ENCODE measurements around the gene CCDC81. TPM values are rescaled to one million over a fixed set of nuclear protein-coding genes. Genes with fewer than 3 reads are reported as not detected.
"Not testable (repeated sequence)": the region's sequence is repeated elsewhere in the genome, so short reads cannot be mapped to it uniquely, and the experiment has no call there.

CCDC81 gene
- total RNA-seq, 2 experiments from 2014 or later = 0.64 to 0.94 TPM

DNA sequence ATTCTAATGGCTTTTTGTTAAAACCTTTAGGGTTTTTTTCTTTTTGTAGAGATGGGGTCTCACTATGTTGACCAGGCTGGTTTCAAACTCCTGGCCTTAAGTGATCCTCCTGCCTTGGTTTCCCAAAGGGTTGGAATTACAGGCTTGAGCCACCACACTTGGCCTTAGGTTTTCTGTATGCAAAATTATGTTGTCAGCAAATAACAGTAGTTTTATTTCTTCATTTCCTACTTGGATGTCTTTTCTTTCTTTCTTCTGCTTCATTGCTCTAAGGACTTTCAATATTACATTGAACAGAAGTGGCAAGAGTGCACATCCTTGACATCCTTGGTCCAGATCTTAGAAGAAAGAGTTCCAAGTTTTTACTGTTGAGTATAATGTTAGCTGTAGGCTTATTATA lies 52.8 kb downstream of the CCDC81 start:
- Mint-ChIP-seq H3K4me3 (no peak overlapping the region), H3K27ac (no peak overlapping the region), H3K9me3 (peaks cover 5% of the 10 kb centered on the region), H3K4me1 (no peaks in the 10 kb centered on the region), H3K27me3 (peaks cover 12% of the 10 kb centered on the region), H3K36me3 (ENCODE audit: low read depth) (no peaks in the 10 kb centered on the region)
- ChIA-PET CTCF (no interaction called here), POLR2A (no interaction called here)
- no peak for DNase-seq

DNA sequence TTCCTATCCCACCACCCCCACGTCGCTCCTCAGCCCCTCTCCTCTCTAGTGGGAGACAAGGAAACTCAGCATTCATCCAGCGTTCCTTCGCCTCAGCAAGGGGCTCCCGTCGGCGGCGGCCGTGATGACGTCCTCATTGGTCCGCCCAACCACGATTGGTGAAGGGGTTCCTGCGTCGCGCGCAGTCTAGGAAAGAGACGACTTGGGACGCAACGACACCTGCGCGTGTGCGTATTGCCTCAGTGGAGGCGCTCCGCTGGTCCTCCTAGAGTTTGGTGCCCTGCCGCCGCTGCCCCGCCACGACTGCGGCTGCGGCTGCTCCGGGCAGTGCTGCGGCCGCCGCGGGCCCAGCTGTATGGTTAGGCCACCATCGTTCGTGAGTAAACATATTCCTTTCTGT lies 56.6 kb downstream of the CCDC81 start:
- POLR2A ChIA-PET = no interaction called here
- peak overlapping the region; percentile 52 for H3K27ac Mint-ChIP-seq
- peak overlapping the region; percentile 47 for H3K4me3 Mint-ChIP-seq
- H3K27me3 Mint-ChIP-seq = peaks cover 12% of the 10 kb centered on the region
- H3K4me1 Mint-ChIP-seq = no peaks in the 10 kb centered on the region
- H3K9me3 Mint-ChIP-seq = peaks cover 8% of the 10 kb centered on the region
- no peak for DNase-seq
- CTCF ChIA-PET = no interaction called here
- H3K36me3 Mint-ChIP-seq (ENCODE audit: low read depth) = no peaks in the 10 kb centered on the region

DNA sequence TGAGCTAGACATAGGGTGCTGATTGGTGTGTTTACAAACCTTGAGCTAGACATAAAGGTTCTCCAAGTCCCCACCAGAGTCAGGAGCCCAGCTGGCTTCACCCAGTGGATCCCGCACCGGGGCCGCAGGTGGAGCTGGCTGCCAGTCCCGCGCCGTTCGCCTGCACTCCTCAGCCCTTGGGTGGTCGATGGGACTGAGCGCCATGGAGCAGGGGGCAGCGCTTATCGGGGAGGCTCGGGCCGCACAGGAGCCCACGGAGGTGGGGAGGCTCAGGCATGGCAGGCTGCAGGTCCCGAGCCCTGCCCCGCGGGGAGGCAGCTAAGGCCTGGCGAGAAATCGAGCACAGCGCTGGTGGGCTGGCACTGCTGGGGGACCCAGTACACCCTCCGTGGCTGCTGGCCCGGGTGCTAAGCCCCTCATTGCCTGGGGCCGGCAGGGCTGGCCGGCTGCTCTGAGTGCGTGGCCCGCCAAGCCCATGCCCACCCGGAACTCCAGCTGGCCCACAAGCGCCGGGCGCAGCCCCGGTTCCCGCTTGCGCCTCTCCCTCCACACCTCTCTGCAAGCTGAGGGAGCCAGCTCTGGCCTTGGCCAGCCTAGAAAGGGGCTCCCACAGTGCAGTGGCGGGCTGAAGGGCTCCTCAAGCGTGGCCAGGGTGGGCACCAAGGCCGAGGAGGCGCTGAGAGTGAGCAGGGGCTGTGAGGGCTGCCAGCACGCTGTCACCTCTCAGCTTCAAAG lies 58.8 kb downstream of the CCDC81 start:
- not testable (repeated sequence) for H3K4me1 Mint-ChIP-seq, H3K27ac Mint-ChIP-seq
- CTCF ChIA-PET = interaction anchor here (1.0 to 1.1 kb wide), 2 partner anchors 9 to 99 kb away, joined by 3 to 4 read pairs; no protein-coding TSS in a partner anchor

DNA sequence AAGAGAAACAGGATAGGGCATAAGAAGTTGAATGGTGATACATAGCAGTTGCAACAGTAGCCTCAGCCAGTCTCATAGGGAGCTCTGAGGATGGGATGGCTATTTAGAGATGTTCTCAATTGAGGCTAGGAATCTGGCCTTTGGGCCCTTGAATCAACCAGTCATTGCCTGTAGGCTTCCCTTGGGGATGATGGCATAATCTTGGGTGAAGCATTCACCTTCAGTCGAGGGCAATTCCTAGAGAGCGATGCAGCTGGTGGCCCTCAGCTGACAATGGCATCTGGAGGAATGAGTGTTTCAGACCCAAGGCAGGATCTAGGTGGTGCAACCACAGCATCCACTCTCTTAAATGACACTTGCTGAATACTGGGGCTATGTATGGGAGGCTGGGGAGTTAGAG lies 61.0 kb downstream of the CCDC81 start:
- POLR2A ChIA-PET = no interaction called here
- no peak for DNase-seq
- H3K36me3 Mint-ChIP-seq (ENCODE audit: low read depth) = no peaks in the 10 kb centered on the region
- peaks cover 6% of the 10 kb centered on the region for H3K9me3 Mint-ChIP-seq
- no peaks in the 10 kb centered on the region for H3K27me3 Mint-ChIP-seq
- no peak overlapping the region for H3K4me3 Mint-ChIP-seq
- H3K27ac Mint-ChIP-seq = no peak overlapping the region
- CTCF ChIA-PET = interaction anchor here (1.2 kb wide), 1 partner anchor 12 kb away, joined by 3 read pairs; no protein-coding TSS in a partner anchor
- no peaks in the 10 kb centered on the region for H3K4me1 Mint-ChIP-seq

More for the DNA sequence above, 58.8 kb downstream of the CCDC81 start:
- H3K9me3 Mint-ChIP-seq; POLR2A ChIA-PET; H3K27me3 Mint-ChIP-seq; H3K36me3 Mint-ChIP-seq (ENCODE audit: low read depth); DNase-seq; H3K4me3 Mint-ChIP-seq: not testable (repeated sequence)

DNA sequence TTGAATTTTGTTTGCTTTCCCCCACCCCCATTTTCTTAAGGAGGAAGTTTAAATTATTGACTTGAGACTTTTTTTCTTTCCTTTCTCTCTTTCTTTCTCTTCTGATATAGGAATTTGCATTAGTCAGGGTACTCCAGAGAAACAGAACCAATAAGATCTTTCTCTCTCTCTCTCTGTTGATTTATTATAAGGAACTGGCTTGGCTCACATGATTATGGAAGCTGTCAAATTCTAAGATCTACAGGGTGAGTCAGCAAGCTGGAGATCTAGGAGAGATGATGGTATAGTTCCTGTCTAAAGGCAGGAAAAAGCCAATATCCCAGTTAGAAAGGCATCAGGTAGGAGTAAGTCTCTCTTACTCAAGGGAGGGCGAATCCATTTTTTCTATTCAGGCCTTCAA lies 64.0 kb downstream of the CCDC81 start:
- no peaks in the 10 kb centered on the region for H3K9me3 Mint-ChIP-seq
- H3K4me1 Mint-ChIP-seq = no peaks in the 10 kb centered on the region
- ChIA-PET POLR2A (no interaction called here), CTCF (no interaction called here)
- no peak for DNase-seq
- no peaks in the 10 kb centered on the region for H3K36me3 Mint-ChIP-seq (ENCODE audit: low read depth)
- H3K4me3 Mint-ChIP-seq = no peak overlapping the region
- H3K27ac Mint-ChIP-seq = no peak overlapping the region
- no peaks in the 10 kb centered on the region for H3K27me3 Mint-ChIP-seq

DNA sequence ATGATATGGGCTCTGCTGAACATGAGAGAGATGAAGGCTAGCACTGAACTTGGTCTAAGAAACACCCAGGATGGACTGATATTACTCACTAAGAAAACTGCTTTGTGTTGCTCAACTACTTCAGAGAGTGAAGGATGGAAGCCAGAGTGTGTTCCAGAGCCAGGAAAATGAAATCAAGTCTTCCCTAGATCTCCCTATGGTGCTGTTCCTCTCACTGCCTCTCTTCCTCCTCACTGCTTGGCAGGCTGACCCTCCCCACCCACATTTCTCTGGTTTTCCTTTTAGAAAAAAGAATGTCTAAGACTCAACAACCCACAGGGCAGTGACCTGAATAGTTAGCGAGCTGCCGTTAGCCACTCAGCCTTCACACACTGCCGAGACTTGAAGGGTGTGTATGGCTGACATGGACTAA lies 65.6 kb downstream of the CCDC81 start:
- Mint-ChIP-seq H3K36me3 (ENCODE audit: low read depth) (no peaks in the 10 kb centered on the region), H3K4me1 (no peaks in the 10 kb centered on the region), H3K27ac (no peak overlapping the region), H3K9me3 (no peaks in the 10 kb centered on the region), H3K27me3 (no peaks in the 10 kb centered on the region), H3K4me3 (no peak overlapping the region)
- ChIA-PET CTCF (no interaction called here), POLR2A (no interaction called here)
- DNase-seq = no peak

DNA sequence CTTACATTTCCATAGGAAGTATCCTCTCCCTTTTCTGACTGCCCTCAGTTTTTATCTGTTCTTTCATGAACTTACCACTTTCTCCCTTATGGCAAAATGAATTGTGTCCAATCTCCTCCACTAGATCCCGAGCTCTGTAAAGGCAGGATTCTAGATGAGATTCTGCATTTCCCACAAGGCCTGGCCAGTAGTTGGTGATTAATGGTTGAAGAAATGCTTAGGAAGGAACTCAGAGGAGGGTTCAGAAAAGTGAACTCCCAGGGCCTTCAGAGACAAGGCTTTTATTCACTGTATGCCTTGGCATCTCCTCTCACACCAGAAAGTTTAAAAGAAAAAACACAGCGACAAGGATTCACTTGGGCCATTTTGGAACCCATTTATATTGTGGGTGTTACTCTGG lies 66.2 kb downstream of the CCDC81 start:
- CTCF ChIA-PET = interaction anchor here (1.4 kb wide), 1 partner anchor 25 kb away, joined by 3 read pairs; no protein-coding TSS in a partner anchor
- POLR2A ChIA-PET = no interaction called here
- Mint-ChIP-seq H3K4me1 (no peaks in the 10 kb centered on the region), H3K27me3 (no peaks in the 10 kb centered on the region), H3K27ac (no peak overlapping the region), H3K9me3 (no peaks in the 10 kb centered on the region), H3K36me3 (ENCODE audit: low read depth) (no peaks in the 10 kb centered on the region), H3K4me3 (no peak overlapping the region)
- DNase-seq = no peak

DNA sequence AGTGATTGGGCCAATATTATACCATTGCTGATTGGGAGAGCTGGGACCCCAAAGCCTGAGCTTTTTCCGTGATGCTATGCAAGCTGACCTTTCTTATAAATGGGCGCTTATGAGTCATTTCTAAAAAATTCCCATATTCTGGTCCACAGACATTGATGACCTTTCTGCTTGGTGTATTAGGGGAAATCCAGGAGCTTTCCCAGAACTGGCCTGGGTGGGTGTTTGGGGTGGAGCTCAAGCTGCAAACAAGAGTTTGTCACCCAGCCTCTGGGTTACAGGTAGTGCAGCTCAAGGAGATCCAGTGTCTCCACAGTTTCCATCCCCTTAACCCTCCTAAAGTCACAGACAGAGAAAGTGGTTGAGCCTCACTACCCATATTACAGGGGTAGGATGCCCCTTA lies 67.7 kb downstream of the CCDC81 start:
- no peaks in the 10 kb centered on the region for H3K9me3 Mint-ChIP-seq
- no peaks in the 10 kb centered on the region for H3K36me3 Mint-ChIP-seq (ENCODE audit: low read depth)
- ChIA-PET CTCF (interaction anchor here (0.6 to 1.4 kb wide), 4 partner anchors 9 to 27 kb away, joined by 3 read pairs; no protein-coding TSS in a partner anchor), POLR2A (no interaction called here)
- peaks cover 11% of the 10 kb centered on the region for H3K4me1 Mint-ChIP-seq
- no peak overlapping the region for H3K27ac Mint-ChIP-seq
- DNase-seq = no peak
- H3K4me3 Mint-ChIP-seq = no peak overlapping the region
- no peaks in the 10 kb centered on the region for H3K27me3 Mint-ChIP-seq

DNA sequence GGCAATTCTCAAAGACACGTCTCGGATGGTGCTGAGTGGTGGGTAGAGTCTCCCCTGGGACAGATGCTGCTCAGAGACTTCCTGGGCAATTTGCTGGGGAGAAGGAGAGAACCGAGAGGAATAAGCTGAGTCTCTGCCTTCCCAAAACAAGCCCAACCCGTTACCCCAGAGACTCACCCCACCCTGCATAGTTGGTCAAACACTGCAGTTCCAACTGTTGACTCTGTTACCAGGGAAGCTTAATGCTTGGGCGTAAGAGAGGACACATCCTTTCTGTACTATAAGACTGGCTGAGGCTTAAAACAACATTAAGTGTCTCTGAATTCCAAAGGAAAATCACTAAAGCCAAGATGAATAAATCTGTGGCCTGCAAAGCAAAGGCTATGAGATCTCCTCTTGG lies 68.1 kb downstream of the CCDC81 start:
- no peak overlapping the region for H3K27ac Mint-ChIP-seq
- POLR2A ChIA-PET = no interaction called here
- H3K4me3 Mint-ChIP-seq = no peak overlapping the region
- H3K36me3 Mint-ChIP-seq (ENCODE audit: low read depth) = no peaks in the 10 kb centered on the region
- no peaks in the 10 kb centered on the region for H3K9me3 Mint-ChIP-seq
- H3K27me3 Mint-ChIP-seq = no peaks in the 10 kb centered on the region
- CTCF ChIA-PET = interaction anchor here (1.0 to 1.1 kb wide), 2 partner anchors 10 to 23 kb away, joined by 3 read pairs; no protein-coding TSS in a partner anchor
- no peak for DNase-seq
- H3K4me1 Mint-ChIP-seq = peaks cover 11% of the 10 kb centered on the region

DNA sequence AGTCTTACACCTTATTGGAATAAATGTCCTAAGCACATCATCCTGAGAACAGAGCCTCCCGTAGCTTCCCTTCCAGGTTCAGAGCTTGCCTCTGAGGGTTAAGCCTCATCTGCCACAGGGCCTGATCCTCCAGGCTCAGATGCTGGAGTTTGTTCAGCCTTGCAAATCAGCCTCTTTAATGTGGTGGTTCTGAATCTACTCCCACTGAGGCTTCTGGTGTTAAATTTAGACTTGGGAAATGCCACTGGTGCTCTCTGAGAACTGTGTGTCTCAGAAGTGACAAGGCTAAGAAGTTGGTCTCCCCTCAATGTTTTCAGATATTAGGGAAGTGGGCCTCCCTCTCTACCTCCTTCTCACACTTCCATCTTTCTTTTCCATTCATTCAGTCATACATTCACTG lies 68.7 kb downstream of the CCDC81 start:
- Mint-ChIP-seq H3K27me3 (no peaks in the 10 kb centered on the region), H3K36me3 (ENCODE audit: low read depth) (no peaks in the 10 kb centered on the region), H3K9me3 (no peaks in the 10 kb centered on the region), H3K27ac (no peak overlapping the region), H3K4me1 (peaks cover 11% of the 10 kb centered on the region), H3K4me3 (no peak overlapping the region)
- DNase-seq = no peak
- POLR2A ChIA-PET = no interaction called here
- CTCF ChIA-PET = interaction anchor here (1.1 kb wide), 1 partner anchor 24 kb away, joined by 3 read pairs; no protein-coding TSS in a partner anchor

DNA sequence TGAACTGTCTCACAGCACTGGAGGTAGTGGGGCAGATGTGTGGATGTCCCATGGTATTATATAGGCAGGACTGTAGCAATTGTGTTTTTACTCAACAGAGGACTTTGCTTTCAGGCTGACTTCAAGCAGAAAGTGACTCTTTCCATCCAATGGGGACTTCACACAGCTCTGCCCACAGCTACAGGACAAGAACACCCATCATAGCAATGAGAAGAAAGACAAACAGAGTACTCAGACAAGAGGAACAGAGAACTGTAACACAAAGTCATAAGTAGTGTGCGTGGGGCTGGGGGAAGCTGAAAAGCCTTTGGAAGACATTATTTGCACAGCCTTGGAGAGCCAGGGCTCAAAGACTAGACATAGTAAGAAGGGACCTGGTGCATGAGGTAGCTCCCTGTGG lies 70.3 kb downstream of the CCDC81 start:
- Mint-ChIP-seq H3K36me3 (ENCODE audit: low read depth) (no peaks in the 10 kb centered on the region), H3K27me3 (no peaks in the 10 kb centered on the region), H3K4me1 (peaks cover 11% of the 10 kb centered on the region), H3K4me3 (no peak overlapping the region), H3K9me3 (no peaks in the 10 kb centered on the region), H3K27ac (no peak overlapping the region)
- DNase-seq = no peak
- ChIA-PET POLR2A (no interaction called here), CTCF (no interaction called here)

DNA sequence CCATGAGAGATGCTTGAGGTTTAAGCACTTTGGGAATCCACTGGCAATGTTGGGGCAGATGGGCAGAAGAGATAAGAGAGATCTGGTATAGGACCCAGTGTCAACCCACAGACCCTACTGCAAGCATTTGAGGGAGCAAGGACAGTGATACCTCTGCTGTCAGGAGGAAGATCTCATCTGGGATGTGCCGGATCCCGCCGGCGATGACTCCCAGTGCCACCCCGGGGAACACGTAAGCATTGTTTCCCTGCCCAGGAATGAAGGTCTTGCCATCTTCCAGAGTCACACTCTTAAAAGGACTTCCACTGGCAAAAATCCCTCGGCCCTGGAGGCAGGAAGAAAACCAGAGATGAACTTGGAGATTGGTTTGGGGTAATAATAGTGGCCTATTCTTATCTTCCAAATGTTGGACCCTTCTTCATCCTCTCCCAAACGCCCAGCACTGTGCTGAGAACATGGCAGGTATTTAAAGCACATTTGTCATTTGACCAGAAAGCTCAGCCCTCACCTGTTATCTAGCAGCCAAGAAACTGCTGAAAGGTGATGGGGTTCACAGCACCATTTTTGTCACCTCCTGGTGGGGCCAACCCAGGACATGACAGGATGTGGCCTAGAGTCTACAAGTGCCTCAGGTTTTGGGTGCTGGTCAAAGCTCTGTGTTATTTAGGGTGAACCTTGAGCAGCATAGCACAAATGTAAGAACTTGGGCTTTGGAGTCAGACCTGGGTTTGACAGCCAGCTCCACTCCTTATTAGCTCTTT lies 71.7 kb downstream of the CCDC81 start:
- Mint-ChIP-seq H3K27ac (no peak overlapping the region), H3K4me3 (no peak overlapping the region), H3K36me3 (ENCODE audit: low read depth) (no peaks in the 10 kb centered on the region), H3K27me3 (no peaks in the 10 kb centered on the region), H3K9me3 (no peaks in the 10 kb centered on the region), H3K4me1 (peaks cover 11% of the 10 kb centered on the region)
- DNase-seq = no peak
- POLR2A ChIA-PET = no interaction called here
- CTCF ChIA-PET = interaction anchor here (1.6 kb wide), 1 partner anchor 18 kb away, joined by 8 read pairs; no protein-coding TSS in a partner anchor

DNA sequence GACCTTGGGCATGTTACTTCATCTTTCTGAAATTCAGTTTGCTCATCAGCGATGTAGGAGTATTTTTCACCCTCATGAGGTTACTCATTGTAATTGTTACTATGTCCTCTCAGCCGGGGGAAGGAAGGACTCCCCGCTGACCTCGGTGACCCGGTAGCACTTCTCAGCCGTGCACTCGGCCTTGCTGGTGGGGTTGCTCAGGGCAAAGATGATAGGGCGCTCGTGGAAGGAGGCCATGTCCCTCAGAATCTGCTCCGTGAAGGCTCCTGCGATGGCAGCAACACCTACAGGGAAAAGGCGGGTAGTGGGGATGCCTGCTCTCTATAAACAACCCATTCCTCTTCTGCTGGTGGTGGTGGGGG lies 72.2 kb downstream of the CCDC81 start:
- ChIA-PET POLR2A (no interaction called here), CTCF (interaction anchor here (1.6 kb wide), 1 partner anchor 18 kb away, joined by 8 read pairs; no protein-coding TSS in a partner anchor)
- DNase-seq = no peak
- Mint-ChIP-seq H3K4me3 (no peak overlapping the region), H3K4me1 (peaks cover 11% of the 10 kb centered on the region), H3K36me3 (ENCODE audit: low read depth) (no peaks in the 10 kb centered on the region), H3K27ac (no peak overlapping the region), H3K9me3 (no peaks in the 10 kb centered on the region), H3K27me3 (no peaks in the 10 kb centered on the region)
